ENCODE measurements around the gene ARHGEF17. TPM values are rescaled to one million over a fixed set of nuclear protein-coding genes. Genes with fewer than 3 reads are reported as not detected.

Gene ARHGEF17
- total and polyA plus RNA-seq, 2 of the 13 experiments (the other 11 are each of a cell fraction or from before 2014, with no cell fraction given), result 10.7 to 28.8 TPM

- no peak for FAIRE-seq
- Histone ChIP-seq H2AFZ (ENCODE audit: low read length) (no peak overlapping the region), H3K27me3 (ENCODE audit: control insufficient read depth in 1 of 2, insufficient read depth in 2 of 2, low read length in 2 of 2) (peaks cover 8 to 34% of the 10 kb centered on the region in 2 experiments; a peak in 3 of 5 replicates), H3K9me3 (ENCODE audit: low read length) (no peaks in the 10 kb centered on the region), H3K4me2 (ENCODE audit: low read depth, low read length) (no peak overlapping the region), H3K36me3 (replicated peaks in 1 of 2; ENCODE audit: control insufficient read depth in 1 of 2, insufficient read depth in 2 of 2, low read length in 2 of 2) (no peaks in the 10 kb centered on the region), H3K27ac (ENCODE audit: extremely low read length, insufficient read depth, low read length) (no peak overlapping the region), H3K4me3 (replicated peaks in 1 of 3; ENCODE audit: insufficient read depth in 1 of 3, low read depth in 2 of 3, low read length in 3 of 3) (no peak overlapping the region), H4K20me1 (ENCODE audit: insufficient read depth, low read length) (no peaks in the 10 kb centered on the region), H3K79me2 (ENCODE audit: insufficient read depth, low read length) (no peaks in the 10 kb centered on the region), H3K4me1 (ENCODE audit: insufficient read depth, low read length) (no peaks in the 10 kb centered on the region), H3K9ac (ENCODE audit: insufficient read depth, low read depth, low read length) (no peak overlapping the region)
- CTCF ChIA-PET (ENCODE audit: low intra/inter-chr PET ratio, low total read pairs), result interaction anchor here (1.4 to 2.8 kb wide), 3 partner anchors 39 to 97 kb away, joined by 6 to 40 read pairs (median 13); no protein-coding TSS in a partner anchor
- ATAC-seq, result no peak
- intact Hi-C loops (cut with micrococcal nuclease; ENCODE audit: unreplicated experiment) (no loop called here), in situ Hi-C loops (cut with HindIII; ENCODE audit: extremely low pct_ligation_motif_present, low pct_unique_long_range_greater_than_20kb) (no loop called here)
- 67% methylated on average over 3 of the region's 3 CpGs for WGBS (ENCODE audit: low lambda C conversion rate)
- BruUV-seq (replicated peaks), result no TSS peak
- POLR2A ChIA-PET, result no interaction called here
- TF ChIP-seq POGK (CRISPR knock-in tag; conservative IDR thresholded peaks at IDR 0.05), result no peak
- TF ChIP-seq NFYB (CRISPR knock-in tag; IDR thresholded peaks at IDR 0.05), result no peak
- TF ChIP-seq E2F2 (CRISPR knock-in tag; IDR thresholded peaks at IDR 0.05; ENCODE audit: borderline replicate concordance), result no peak
- no peak for TF ChIP-seq MTF1 (CRISPR knock-in tag; IDR thresholded peaks at IDR 0.05)
- TF ChIP-seq REPIN1 (CRISPR knock-in tag; IDR thresholded peaks at IDR 0.05; ENCODE audit: borderline replicate concordance, low read depth), result no peak
- TF ChIP-seq ZNF597 (CRISPR knock-in tag; IDR thresholded peaks at IDR 0.05), result no peak
- TF ChIP-seq ZNF317 (CRISPR knock-in tag; IDR thresholded peaks at IDR 0.05), result no peak
- TF ChIP-seq HOXA7 (CRISPR knock-in tag; IDR thresholded peaks at IDR 0.05), result no peak
- no peak for TF ChIP-seq ZNF615 (CRISPR knock-in tag; IDR thresholded peaks at IDR 0.05; ENCODE audit: borderline replicate concordance)
- DNase-seq (ENCODE audit: low spot score), result no peak
These were observed 12.1 kb upstream of the ARHGEF17 start for GRCh38 chr11:73295996-73296318.

Data from HepG2 (cell line).